Eye (tissue), 1 donor: ENCODE data around the gene ZBTB17.
"Not testable (repeated sequence)": the region's sequence is repeated elsewhere in the genome, so short reads cannot be mapped to it uniquely, and the experiment has no call there.

Experiments
- DNase-seq: peaks from one replicate; pipeline ENCODE4 v3.0.0-alpha.2; 2015

The ZBTB17 gene

DNA sequence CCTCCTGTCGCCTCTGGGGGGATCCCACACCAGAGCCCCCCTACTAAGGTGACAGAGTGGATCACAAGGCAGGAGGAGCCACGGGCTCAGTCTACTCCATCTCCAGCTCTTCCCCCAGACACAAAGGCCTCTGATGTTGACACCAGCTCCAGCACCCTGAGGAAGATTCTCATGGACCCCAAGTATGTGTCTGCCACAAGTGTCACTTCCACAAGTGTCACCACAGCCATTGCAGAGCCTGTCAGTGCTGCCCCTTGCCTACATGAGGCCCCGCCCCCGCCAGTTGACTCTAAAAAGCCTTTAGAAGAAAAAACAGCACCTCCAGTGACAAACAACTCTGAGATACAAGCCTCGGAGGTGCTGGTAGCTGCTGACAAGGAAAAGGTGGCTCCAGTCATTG, 42.2 kb downstream of the ZBTB17 start:
- no peak for DNase-seq

DNA sequence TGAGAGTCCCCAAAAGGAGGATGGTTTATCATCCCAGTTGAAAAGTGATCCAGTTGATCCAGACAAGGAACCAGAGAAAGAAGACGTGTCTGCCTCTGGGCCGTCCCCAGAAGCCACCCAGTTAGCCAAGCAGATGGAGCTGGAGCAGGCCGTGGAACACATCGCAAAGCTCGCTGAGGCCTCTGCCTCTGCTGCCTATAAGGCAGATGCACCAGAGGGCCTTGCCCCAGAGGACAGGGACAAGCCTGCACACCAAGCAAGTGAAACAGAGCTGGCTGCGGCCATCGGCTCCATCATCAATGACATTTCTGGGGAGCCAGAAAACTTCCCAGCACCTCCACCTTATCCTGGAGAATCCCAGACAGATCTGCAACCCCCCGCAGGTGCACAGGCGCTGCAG, 43.3 kb downstream of the ZBTB17 start:
- no peak for DNase-seq

- no peak for DNase-seq
Measured at GRCh38 chr1:15931884-15932283, 44.0 kb downstream of the ZBTB17 start.

GRCh38 chr1:15931401-15931800, 44.5 kb downstream of the ZBTB17 start:
- no peak for DNase-seq

- DNase-seq: no peak
Measured at GRCh38 chr1:15928971-15929965, 46.6 kb downstream of the ZBTB17 start.

DNA sequence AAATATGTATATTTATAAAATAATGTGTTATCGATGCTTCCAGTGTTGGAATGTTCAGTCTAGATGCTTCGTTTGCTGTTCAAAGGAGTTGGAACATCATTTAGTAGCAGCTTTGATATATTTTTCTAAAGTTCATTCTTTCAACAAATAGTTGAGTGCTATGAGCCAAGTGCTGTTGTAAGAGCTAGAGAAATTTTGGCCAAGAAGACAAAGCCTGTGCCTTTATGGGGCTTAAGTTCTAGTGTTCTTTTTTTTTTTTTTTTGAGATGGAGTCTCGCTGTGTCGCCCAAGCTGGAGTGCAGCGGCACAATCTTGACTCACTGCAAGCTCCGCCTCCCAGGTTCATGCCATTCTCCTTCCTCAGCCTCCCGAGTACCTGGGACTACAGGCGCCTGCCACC, 49.5 kb downstream of the ZBTB17 start:
- DNase-seq: not testable (repeated sequence)

DNA sequence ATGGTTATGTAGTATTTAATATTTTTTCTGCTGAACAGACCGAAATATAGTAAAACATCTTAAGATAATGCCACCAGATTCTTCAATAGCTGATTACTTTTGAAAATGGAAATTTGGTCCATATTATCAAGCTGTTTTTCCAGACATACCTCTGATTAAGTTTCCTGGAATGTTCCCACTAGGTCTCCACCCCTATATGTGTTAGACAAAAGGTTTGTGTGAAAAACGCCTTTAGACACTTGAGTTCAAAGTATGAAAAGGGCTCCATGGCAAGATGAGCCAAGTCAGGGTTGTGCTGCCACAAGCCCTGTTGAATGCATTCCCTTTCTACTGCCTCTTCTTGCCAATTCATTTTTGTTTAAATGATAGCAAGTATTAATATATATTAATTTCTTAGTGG, 52.7 kb downstream of the ZBTB17 start:
- DNase-seq: no peak

DNA sequence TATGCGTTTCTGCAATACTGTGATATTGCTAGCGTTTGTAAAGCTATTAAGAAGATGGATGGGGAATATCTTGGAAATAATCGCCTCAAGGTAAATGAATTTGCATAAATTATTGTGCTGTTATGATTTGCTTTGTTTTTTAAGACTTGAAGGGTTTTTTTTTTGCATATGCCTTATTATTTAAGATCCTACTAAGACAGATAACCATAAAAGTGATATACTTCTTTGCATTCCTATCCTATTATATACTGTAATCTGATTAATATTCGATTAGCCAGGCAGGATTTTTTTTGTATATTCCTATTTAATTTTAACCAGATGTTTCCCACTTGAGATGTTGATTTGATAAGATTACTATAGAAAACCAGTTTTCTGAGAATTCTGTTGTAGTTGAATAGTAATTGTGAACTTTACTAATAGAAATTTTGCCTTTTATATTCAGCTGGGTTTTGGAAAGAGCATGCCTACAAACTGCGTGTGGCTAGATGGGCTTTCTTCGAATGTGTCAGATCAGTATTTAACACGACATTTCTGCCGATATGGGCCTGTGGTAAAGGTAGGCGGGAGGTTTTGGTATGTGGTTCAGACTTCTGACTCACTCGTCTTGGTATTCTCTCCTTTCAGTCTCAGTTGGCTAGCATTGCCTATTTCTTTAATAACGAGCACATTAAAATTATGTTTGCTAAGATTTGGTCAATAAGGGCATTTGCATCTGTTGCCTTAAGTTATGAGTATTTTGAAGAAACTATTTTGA, 56.8 kb downstream of the ZBTB17 start:
- DNase-seq: no peak

GRCh38 chr1:15916916-15917315, 59.0 kb downstream of the ZBTB17 start:
- DNase-seq: no peak

- DNase-seq: no peak
Measured at GRCh38 chr1:15916417-15916816, 59.5 kb downstream of the ZBTB17 start.

DNA sequence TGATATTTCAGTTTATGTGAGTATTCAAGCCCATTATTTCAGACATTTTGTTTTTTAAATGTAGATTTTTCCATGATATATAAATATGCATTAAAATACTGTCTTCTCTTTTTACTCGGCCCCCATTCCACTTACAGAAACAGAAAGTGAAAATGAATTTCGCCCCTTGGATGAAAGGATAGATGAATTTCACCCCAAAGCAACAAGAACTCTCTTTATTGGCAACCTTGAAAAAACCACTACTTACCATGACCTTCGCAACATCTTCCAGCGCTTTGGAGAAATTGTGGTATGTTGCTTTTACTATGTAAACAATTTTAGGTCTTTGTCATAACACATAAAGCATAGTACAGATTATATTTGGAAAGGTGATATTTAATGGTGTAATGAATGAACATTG, 59.9 kb downstream of the ZBTB17 start:
- DNase-seq: no peak

GRCh38 chr1:15913607-15914006, 62.3 kb downstream of the ZBTB17 start:
- not testable (repeated sequence) for DNase-seq

DNA sequence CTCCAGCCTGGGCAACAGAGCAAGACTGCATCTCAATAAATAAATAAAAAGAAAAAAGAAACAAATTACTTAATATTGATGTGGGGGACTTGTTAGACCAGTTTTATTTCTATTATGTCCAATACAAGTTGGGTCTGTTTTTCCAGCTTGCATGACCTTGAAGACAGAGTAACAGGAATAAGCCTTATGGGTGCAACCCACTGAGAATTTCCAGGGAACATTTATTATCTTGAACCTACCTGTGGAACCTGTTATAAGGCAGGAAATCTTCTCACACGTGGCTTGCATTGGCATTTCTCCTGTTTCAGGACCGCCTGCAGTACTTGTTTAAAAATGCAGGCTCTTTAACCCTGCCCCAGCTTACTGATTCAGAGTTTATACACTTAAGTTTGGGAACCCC, 64.0 kb downstream of the ZBTB17 start:
- no peak for DNase-seq

- no peak for DNase-seq
Measured at GRCh38 chr1:15911141-15911540, 64.8 kb downstream of the ZBTB17 start.

DNA sequence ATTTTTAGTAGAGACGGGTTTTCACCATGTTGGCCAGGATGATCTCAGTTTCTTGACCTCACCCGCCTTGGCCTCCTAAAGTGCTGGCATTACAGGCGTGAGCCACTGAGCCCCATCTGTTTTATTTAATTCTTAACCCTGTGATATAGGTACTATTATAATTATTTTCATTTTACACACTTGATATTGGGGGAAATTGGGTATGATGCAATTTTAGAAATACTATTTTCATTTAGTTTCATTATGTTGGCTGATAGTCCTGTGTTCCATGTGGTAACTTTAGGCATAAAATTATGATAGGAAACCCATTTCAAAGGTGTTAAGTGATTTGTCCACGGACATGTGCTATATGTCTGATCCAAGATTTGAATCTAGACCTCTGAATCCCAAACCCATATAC, 67.3 kb downstream of the ZBTB17 start:
- no peak for DNase-seq

GRCh38 chr1:15902882-15903281, 73.0 kb downstream of the ZBTB17 start:
- DNase-seq: no peak

GRCh38 chr1:15900662-15901279, 75.1 kb downstream of the ZBTB17 start:
- no peak for DNase-seq

DNA sequence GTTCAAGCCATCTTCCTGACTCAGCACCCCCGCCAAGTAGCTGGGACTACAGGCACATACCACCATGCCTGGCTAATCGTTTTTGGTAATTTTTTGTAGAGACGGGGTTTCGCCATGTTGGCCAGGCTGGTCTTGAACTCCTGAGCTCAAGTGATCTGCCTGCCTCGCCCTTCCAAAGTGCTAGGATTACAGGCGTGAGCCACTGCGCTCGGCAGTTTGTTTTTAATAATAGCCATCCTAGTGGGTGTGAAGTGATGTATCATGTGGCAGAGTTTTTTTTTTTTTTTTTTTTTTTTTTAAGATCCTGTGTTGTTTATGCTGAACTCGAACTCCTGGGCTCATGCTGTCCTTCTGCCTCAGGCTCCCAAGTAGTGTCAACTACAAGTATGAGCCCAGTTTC, 76.6 kb downstream of the ZBTB17 start:
- no peak for DNase-seq

DNA sequence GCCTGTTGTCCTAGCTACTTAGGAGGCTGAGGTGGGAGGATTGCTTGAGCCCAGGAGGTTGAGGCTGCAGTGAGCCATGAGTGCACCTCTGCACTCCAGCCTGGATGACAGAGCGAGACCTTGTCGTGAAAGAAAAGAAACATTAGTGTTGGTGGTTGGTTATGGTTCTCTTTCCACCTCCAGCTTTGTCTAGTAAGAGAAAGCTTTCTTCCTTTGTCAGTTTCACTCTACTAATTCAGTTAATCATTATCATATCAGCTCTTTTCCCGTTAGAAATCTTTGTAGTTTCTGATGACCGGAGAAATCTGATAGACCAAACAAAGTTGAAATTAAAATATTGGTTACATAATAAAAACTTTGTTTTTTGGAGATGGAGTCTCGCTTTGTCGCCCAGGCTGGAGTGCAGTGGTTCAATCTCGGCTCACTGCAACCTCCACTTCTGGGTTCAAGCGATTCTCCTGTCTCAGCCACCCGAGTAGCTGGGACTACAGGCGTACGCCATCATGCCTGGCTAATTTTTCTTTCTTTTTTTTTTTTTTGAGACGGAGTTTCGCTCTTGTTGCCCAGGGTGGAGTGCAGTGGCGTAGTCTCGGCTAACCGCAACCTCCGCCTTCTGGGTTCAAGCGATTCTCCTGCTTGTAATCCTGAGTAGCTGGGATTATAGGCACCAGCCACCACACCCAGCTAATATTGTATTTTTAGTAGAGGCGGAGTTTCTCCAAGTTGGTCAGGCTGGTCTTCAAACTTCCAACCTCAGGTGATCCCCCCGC, 78.9 kb downstream of the ZBTB17 start:
- DNase-seq: not testable (repeated sequence)

GRCh38 chr1:15895233-15895632, 80.7 kb downstream of the ZBTB17 start:
- no peak for DNase-seq

- not testable (repeated sequence) for DNase-seq
Measured at GRCh38 chr1:15892857-15893599, 82.9 kb downstream of the ZBTB17 start.
